ENCODE data around the gene KIF4B.

GRCh38 chr5:155017610-155018009 is 4.1 kb downstream of the KIF4B start:
- no peak for TF ChIP-seq CTCF (IDR thresholded peaks at IDR 0.05; ENCODE audit: poor library complexity, severe bottlenecking)
- no peak for TF ChIP-seq EZH2 (IDR thresholded peaks at IDR 0.05; ENCODE audit: borderline replicate concordance, insufficient read depth, low read length, poor library complexity, severe bottlenecking)
- TF ChIP-seq REST (IDR thresholded peaks at IDR 0.05; ENCODE audit: borderline replicate concordance) = no peak
- TF ChIP-seq TAF1 (IDR thresholded peaks at IDR 0.05; ENCODE audit: low read depth) = no peak
- TF ChIP-seq EP300 (conservative IDR thresholded peaks at IDR 0.05; ENCODE audit: poor library complexity, severe bottlenecking) = no peak
- no peak for TF ChIP-seq POLR2AphosphoS5 (IDR thresholded peaks at IDR 0.05)
